ENCODE results near the gene RTTN. TPM values are rescaled to one million over a fixed set of nuclear protein-coding genes. Genes with fewer than 3 reads are reported as not detected.

The RTTN gene
- polyA plus RNA-seq, 1 of the 3 experiments (the other 2 are of a cell fraction), result 4.7 TPM

GRCh38 chr18:70022636-70023035 lies 182.9 kb downstream of the RTTN start:
- Histone ChIP-seq H3K9ac (no peak overlapping the region), H3K4me3 (ENCODE audit: low read depth in 2 of 2, low read length in 1 of 2) (no peak overlapping the region), H3K79me2 (ENCODE audit: insufficient read depth) (no peaks in the 10 kb centered on the region), H4K20me1 (ENCODE audit: insufficient read depth) (no peaks in the 10 kb centered on the region), H2AFZ (ENCODE audit: low read depth) (no peak overlapping the region), H3K27ac (ENCODE audit: low read depth in 2 of 2, low read length in 1 of 2) (no peak overlapping the region), H3K36me3 (replicated peaks in 1 of 2; ENCODE audit: control insufficient read depth in 1 of 2, insufficient read depth in 2 of 2, low read length in 1 of 2) (peaks cover 7 to 11% of the 10 kb centered on the region in 2 experiments), H3K9me3 (no peaks in the 10 kb centered on the region), H3K4me1 (ENCODE audit: control insufficient read depth in 1 of 2, insufficient read depth in 2 of 2, low read depth in 1 of 2, low read length in 1 of 2) (no peaks in the 10 kb centered on the region), H3K9me2 (no peaks in the 10 kb centered on the region), H3F3A (replicated peaks; ENCODE audit: insufficient read depth) (no peaks in the 10 kb centered on the region), H3K4me2 (no peak overlapping the region), H3K27me3 (ENCODE audit: insufficient read depth) (no peaks in the 10 kb centered on the region)
- POLR2A ChIA-PET, result no interaction called here
- TF ChIP-seq SMC3 (IDR thresholded peaks at IDR 0.05; ENCODE audit: low read depth, low read length) (no peak), TEAD4 (IDR thresholded peaks at IDR 0.05; ENCODE audit: borderline replicate concordance, insufficient read depth) (no peak), NRF1 (IDR thresholded peaks at IDR 0.05; ENCODE audit: low read depth, low read length) (no peak), NFIC (IDR thresholded peaks at IDR 0.05; ENCODE audit: borderline replicate concordance) (no peak), YY1 (IDR thresholded peaks at IDR 0.05; ENCODE audit: low read depth) (no peak), CTCF (IDR thresholded peaks at IDR 0.05) (no peak), TCF12 (IDR thresholded peaks at IDR 0.05) (no peak), RXRA (IDR thresholded peaks at IDR 0.05; ENCODE audit: borderline replicate concordance, low read depth) (no peak)
- CTCF ChIA-PET, result no interaction called here
- DNase-seq, result no peak
- 90% methylated on average over 3 of the region's 3 CpGs for WGBS (ENCODE audit: low lambda C conversion rate)

- DNase-seq, result no peak
- TF ChIP-seq MEF2A (IDR thresholded peaks at IDR 0.05; ENCODE audit: borderline replicate concordance, low read depth) (no peak), SMC3 (IDR thresholded peaks at IDR 0.05; ENCODE audit: low read depth, low read length) (no peak), ZBTB33 (IDR thresholded peaks at IDR 0.05; ENCODE audit: borderline replicate concordance, low read depth) (no peak), RFX5 (IDR thresholded peaks at IDR 0.05; ENCODE audit: low read length) (no peak), TEAD4 (IDR thresholded peaks at IDR 0.05; ENCODE audit: borderline replicate concordance, insufficient read depth) (no peak), RXRA (IDR thresholded peaks at IDR 0.05; ENCODE audit: borderline replicate concordance, low read depth) (no peak), PBX3 (IDR thresholded peaks at IDR 0.05) (no peak), TAF1 (IDR thresholded peaks at IDR 0.05; ENCODE audit: borderline replicate concordance, low read depth, low read length) (no peak)
- no peaks in the 10 kb centered on the region for H3K27me3 ChIP-seq (ENCODE audit: insufficient read depth)
- CTCF ChIA-PET, result interaction anchor here (1.0 kb wide), 1 partner anchor 13 kb away, joined by 4 read pairs; no protein-coding TSS in a partner anchor
- H4K20me1 ChIP-seq (ENCODE audit: insufficient read depth), result no peaks in the 10 kb centered on the region
- 92% methylated on average over 1 of the region's 1 CpG for WGBS (ENCODE audit: low lambda C conversion rate)
- no peak overlapping the region for H3K9ac ChIP-seq
- H3K36me3 ChIP-seq (replicated peaks in 1 of 2; ENCODE audit: control insufficient read depth in 1 of 2, insufficient read depth in 2 of 2, low read length in 1 of 2), result peaks cover 14 to 20% of the 10 kb centered on the region in 2 experiments
- no peaks in the 10 kb centered on the region for H3K9me3 ChIP-seq
- no peaks in the 10 kb centered on the region for H3K4me1 ChIP-seq (ENCODE audit: control insufficient read depth in 1 of 2, insufficient read depth in 2 of 2, low read depth in 1 of 2, low read length in 1 of 2)
- no peaks in the 10 kb centered on the region for H3K79me2 ChIP-seq (ENCODE audit: insufficient read depth)
- no peak overlapping the region for H3K4me2 ChIP-seq
- H3K4me3 ChIP-seq (ENCODE audit: low read depth in 2 of 2, low read length in 1 of 2), result no peak overlapping the region
- no peaks in the 10 kb centered on the region for H3F3A ChIP-seq (replicated peaks; ENCODE audit: insufficient read depth)
- POLR2A ChIA-PET, result no interaction called here
- H2AFZ ChIP-seq (ENCODE audit: low read depth), result no peak overlapping the region
- H3K9me2 ChIP-seq, result no peaks in the 10 kb centered on the region
- no peak overlapping the region for H3K27ac ChIP-seq (ENCODE audit: low read depth in 2 of 2, low read length in 1 of 2)
These were observed 184.0 kb downstream of the RTTN start for GRCh38 chr18:70021498-70021897.

Measured in SK-N-SH (cell line).